ENCODE results near the gene GPR132. TPM values are rescaled to one million over a fixed set of nuclear protein-coding genes. Genes with fewer than 3 reads are reported as not detected.

GPR132 gene
- total RNA-seq, 1 donor from 2014 or later, result 1.5 TPM

Small RNA genes within 50 kb of the gene (small RNA-seq; reads per million reads assigned to genes)
- gene AL512356.2 (ENCODE audit: low replicate concordance), result not detected

Other genes starting within 250 kb of the GPR132 start
- 5.7 TPM for gene CEP170B, start 200.2 kb downstream of the GPR132 start, total RNA-seq
- 7.7 TPM for gene PLD4, start 140.6 kb downstream of the GPR132 start, total RNA-seq
- gene AHNAK2, start 87.1 kb downstream of the GPR132 start, total RNA-seq, result 51.0 TPM
- gene CLBA1, start 79.6 kb downstream of the GPR132 start, total RNA-seq, result 6.4 TPM
- gene CDCA4, start 44.3 kb downstream of the GPR132 start, total RNA-seq, result 23.5 TPM
- 58.5 TPM for gene JAG2, start 103.3 kb upstream of the GPR132 start, total RNA-seq
- gene NUDT14, start 115.9 kb upstream of the GPR132 start, total RNA-seq, result 11.5 TPM
- 65.8 TPM for gene BTBD6, start 183.1 kb upstream of the GPR132 start, total RNA-seq
- gene BRF1, start 235.6 kb upstream of the GPR132 start, total RNA-seq, result 59.8 TPM
- gene PACS2, start 249.3 kb upstream of the GPR132 start, total RNA-seq, result 84.8 TPM

All from tongue (tissue), 2 donors.